Natural killer cell (primary cell): ENCODE data around the gene BCR. TPM values are rescaled to one million over a fixed set of nuclear protein-coding genes. Genes with fewer than 3 reads are reported as not detected.

Experiments
- ATAC-seq, 3 donors: fragments of 150-1000 bp in 2 of 3; fragments of 200-7000 bp in 1 of 3; cut with Tn5 transposase; 1 replicate in 1 of 3; 2 replicates in 2 of 3; pipeline ENCODE4 v1.10.0; 2021; ENCODE audit warnings: mild to moderate bottlenecking in 2 of 3, moderate library complexity in 2 of 3
- DNase-seq, 2 donors: peaks; one replicate each; pipeline versions ENCODE4 v3.0.0 to v3.0.0-alpha.2; 2013 to 2021; ENCODE audit warnings: mixed read lengths in 1 of 2
- H3K27ac ChIP-seq: one replicate; pipeline ENCODE4 v1.5.1; 2013; ENCODE audit warnings: mild to moderate bottlenecking, low read length
- H3K27me3 ChIP-seq: one replicate; pipeline ENCODE4 v1.6.1; 2013; ENCODE audit warnings: low read length; ENCODE audit not compliant: control insufficient read depth, insufficient read depth
- H3K36me3 ChIP-seq: one replicate; pipeline ENCODE4 v1.6.1; 2013; ENCODE audit warnings: low read length; ENCODE audit not compliant: control insufficient read depth, insufficient read depth
- H3K4me1 ChIP-seq: one replicate; pipeline ENCODE4 v1.6.1; 2013; ENCODE audit warnings: low read length; ENCODE audit not compliant: control insufficient read depth, insufficient read depth
- H3K4me3 ChIP-seq: one replicate; pipeline ENCODE4 v1.5.1; 2013; ENCODE audit warnings: low read length
- H3K9me3 ChIP-seq: one replicate; pipeline ENCODE4 v1.6.1; 2013; ENCODE audit warnings: low read length; ENCODE audit not compliant: control insufficient read depth, insufficient read depth
- H3K27ac Mint-ChIP-seq, 2 donors: one replicate each; pipeline ENCODE4 v1.8.0; 2022; ENCODE audit warnings: mild to moderate bottlenecking in 2 of 2, mixed read lengths in 2 of 2, moderate library complexity in 1 of 2
- H3K27me3 Mint-ChIP-seq, 2 donors: one replicate each; pipeline ENCODE4 v1.8.0; 2022; ENCODE audit warnings: low read depth in 2 of 2, mixed read lengths in 2 of 2
- H3K36me3 Mint-ChIP-seq: one replicate; pipeline ENCODE4 v1.8.0; 2022; ENCODE audit warnings: mixed read lengths
- H3K4me1 Mint-ChIP-seq, 2 donors: one replicate each; pipeline ENCODE4 v1.8.0; 2022; ENCODE audit warnings: mixed read lengths in 2 of 2
- H3K4me3 Mint-ChIP-seq: one replicate; pipeline ENCODE4 v1.8.0; 2022; ENCODE audit warnings: mild to moderate bottlenecking, moderate library complexity, mixed read lengths
- H3K9me3 Mint-ChIP-seq, 2 donors: one replicate each; pipeline ENCODE4 v1.8.0; 2022; ENCODE audit warnings: mixed read lengths in 2 of 2
- CTCF ChIP-seq: fragments of 200-600 bp; IDR thresholded peaks from one replicate; pipeline ENCODE4 v1.8.0; 2022; ENCODE audit warnings: antibody characterized with exemption
- WGBS: methylation state at CpG from one replicate; pipeline ENCODE4 v1.1.7; 2013; ENCODE audit warnings: missing lambda C conversion rate; ENCODE audit not compliant: insufficient coverage; 5-methylcytosine and 5-hydroxymethylcytosine counted together
- intact Hi-C: fragments of 100-400 bp; cut with micrococcal nuclease; formaldehyde crosslinking; loops from one replicate; pipeline ENCODE4 v1.14.2; 2022
- total RNA-seq, 4 donors: library from RNA; stranded (reverse); fragments of 120-200 nt in 1 of 4; gene quantifications; one replicate each; pipeline versions ENCODE4 v1.2.3 to v1.2.4, GENCODE V29; 2013 to 2022

The BCR gene
- total RNA-seq, 3 donors from 2014 or later (not counting 1 experiment from before 2014, with no cell fraction given): 166 to 186 (median 167) TPM

- Mint-ChIP-seq H3K4me3 (peak overlapping the region; percentile 98), H3K4me1 (peaks cover 66 to 75% of the 10 kb centered on the region in 2 donors)
These were observed 2.2 kb downstream of the BCR start for GRCh38 chr22:23182309-23183060.

GRCh38 chr22:23183061-23183698 lies 2.9 kb downstream of the BCR start:
- intact Hi-C loops: loop anchor here (2.0 to 5.0 kb wide), 2 partner anchors 34 to 46 kb away; no protein-coding TSS in a partner anchor
- WGBS: 16% methylated on average over 11 of the region's 11 CpGs
- no peaks in the 10 kb centered on the region for H3K27me3 ChIP-seq
- Mint-ChIP-seq H3K9me3 (no peaks in the 10 kb centered on the region), H3K4me1 (peaks cover 73 to 82% of the 10 kb centered on the region in 2 donors), H3K4me3 (peak overlapping the region; percentile 98), H3K27ac (peak overlapping the region; percentile 93 to 94), H3K27me3 (no peaks in the 10 kb centered on the region), H3K36me3 (no peaks in the 10 kb centered on the region)
- DNase-seq (peak in 1 of 2 donors; percentile 15), ATAC-seq (no peak)
- H3K4me1 ChIP-seq: peaks cover 87% of the 10 kb centered on the region
- TF ChIP-seq CTCF: no peak
- peaks cover 4% of the 10 kb centered on the region for H3K36me3 ChIP-seq
- peak overlapping the region; percentile 56 for H3K4me3 ChIP-seq
- H3K27ac ChIP-seq: peak overlapping the region; percentile 7
- no peaks in the 10 kb centered on the region for H3K9me3 ChIP-seq

More at GRCh38 chr22:23182309-23183060, 2.2 kb downstream of the BCR start:
- Mint-ChIP-seq H3K27ac (peak overlapping the region; percentile 93 to 94), H3K9me3 (no peaks in the 10 kb centered on the region), H3K27me3 (no peaks in the 10 kb centered on the region), H3K36me3 (no peaks in the 10 kb centered on the region)
- 12% methylated on average over 9 of the region's 12 CpGs for WGBS
- Histone ChIP-seq H3K9me3 (no peaks in the 10 kb centered on the region), H3K4me1 (peaks cover 87% of the 10 kb centered on the region), H3K36me3 (no peaks in the 10 kb centered on the region), H3K27me3 (no peaks in the 10 kb centered on the region), H3K4me3 (peak overlapping the region; percentile 56), H3K27ac (peak overlapping the region; percentile 7)
- DNase-seq (peak; percentile 57 to 81), ATAC-seq (peak; percentile 42 to 52 (median 49))
- TF ChIP-seq CTCF: no peak
- intact Hi-C loops: loop anchor here (1.0 to 5.0 kb wide), 3 partner anchors 34 to 82 kb away; no protein-coding TSS in a partner anchor

GRCh38 chr22:23184100-23184763 lies 3.9 kb downstream of the BCR start:
- no peaks in the 10 kb centered on the region for H3K9me3 Mint-ChIP-seq
- H3K4me3 ChIP-seq: no peak overlapping the region
- H3K9me3 ChIP-seq: no peaks in the 10 kb centered on the region
- 68% methylated on average over 3 of the region's 3 CpGs for WGBS
- H3K36me3 ChIP-seq: peaks cover 5% of the 10 kb centered on the region
- H3K4me1 Mint-ChIP-seq: peaks cover 71 to 79% of the 10 kb centered on the region in 2 donors
- H3K27ac ChIP-seq: peak overlapping the region; percentile 58
- no peaks in the 10 kb centered on the region for H3K36me3 Mint-ChIP-seq
- no peak for TF ChIP-seq CTCF
- H3K4me1 ChIP-seq: peaks cover 80% of the 10 kb centered on the region
- intact Hi-C loops: loop anchor here (5.0 kb wide), 1 partner anchor 47 kb away; no protein-coding TSS in a partner anchor
- DNase-seq: no peak
- no peak for ATAC-seq
- peak overlapping the region; percentile 98 for H3K4me3 Mint-ChIP-seq
- H3K27ac Mint-ChIP-seq: peak overlapping the region; percentile 93 to 94
- H3K27me3 ChIP-seq: no peaks in the 10 kb centered on the region
- no peaks in the 10 kb centered on the region for H3K27me3 Mint-ChIP-seq
